Measurements from ENCODE around the gene NLRC4. TPM values are rescaled to one million over a fixed set of nuclear protein-coding genes. Genes with fewer than 3 reads are reported as not detected.

NLRC4 gene
- total RNA-seq, 3 donors from 2014 or later: 0.46 to 1.8 (median 1.5) TPM

DNA sequence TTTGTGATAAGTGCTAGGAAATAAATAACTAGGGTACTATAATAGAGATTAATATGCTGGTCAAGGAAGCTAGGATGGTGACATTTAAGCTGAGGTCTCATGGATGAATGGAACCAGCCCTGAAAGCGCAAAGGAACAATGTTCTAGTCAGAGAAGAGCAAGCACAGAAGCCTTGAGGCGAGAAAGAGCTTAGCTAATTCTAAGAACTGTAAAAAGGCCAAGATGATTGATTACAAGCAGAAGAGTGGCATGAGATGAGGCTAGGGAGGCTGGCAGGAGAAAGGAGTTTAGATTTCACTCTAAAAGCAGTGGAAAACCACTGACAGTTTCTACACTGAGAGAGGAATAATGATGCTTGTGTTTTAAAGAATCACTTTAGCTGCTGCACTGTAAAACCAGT, 9.6 kb upstream of the NLRC4 start:
- intact Hi-C loops (cut with DNase I, micrococcal nuclease): no loop called here
- ATAC-seq: no peak
- no peak for DNase-seq
- H3K4me1 ChIP-seq (ENCODE audit: low read depth): no peaks in the 10 kb centered on the region
- TF ChIP-seq CTCF (IDR thresholded peaks at IDR 0.05): no peak
- H3K36me3 ChIP-seq (ENCODE audit: low read depth): no peaks in the 10 kb centered on the region
- H3K9me3 ChIP-seq: no peaks in the 10 kb centered on the region
- H3K4me3 ChIP-seq: no peak overlapping the region

- Histone ChIP-seq H3K36me3 (ENCODE audit: low read depth) (no peaks in the 10 kb centered on the region), H3K4me3 (no peak overlapping the region), H3K4me1 (ENCODE audit: low read depth) (no peaks in the 10 kb centered on the region), H3K9me3 (no peaks in the 10 kb centered on the region)
- no peak for DNase-seq
- ATAC-seq: no peak
- intact Hi-C loops (cut with DNase I, micrococcal nuclease): no loop called here
- TF ChIP-seq CTCF (IDR thresholded peaks at IDR 0.05): no peak
These were observed 7.6 kb upstream of the NLRC4 start for GRCh38 chr2:32272279-32272678.

DNA sequence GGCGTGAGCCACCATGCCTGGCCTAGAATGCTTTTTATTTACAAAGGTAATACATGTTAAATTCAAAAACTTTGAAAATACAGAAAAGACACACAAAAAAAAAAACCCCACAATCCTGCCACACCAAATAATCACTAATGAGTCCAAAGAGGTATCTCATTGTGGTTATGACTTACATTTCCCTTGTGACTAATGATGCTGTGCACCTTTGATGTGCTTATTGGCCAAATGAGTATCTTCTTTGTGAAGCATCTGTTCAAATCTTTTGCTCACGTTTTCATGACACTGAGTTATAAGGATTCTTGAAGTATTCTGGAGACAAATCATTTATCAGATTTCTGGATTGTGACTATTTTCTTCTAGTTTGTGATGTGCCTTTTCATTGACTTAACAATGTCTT, 6.4 kb upstream of the NLRC4 start:
- Histone ChIP-seq H3K4me3 (no peak overlapping the region), H3K9me3 (no peaks in the 10 kb centered on the region), H3K36me3 (ENCODE audit: low read depth) (no peaks in the 10 kb centered on the region), H3K4me1 (ENCODE audit: low read depth) (no peaks in the 10 kb centered on the region)
- no peak for TF ChIP-seq CTCF (IDR thresholded peaks at IDR 0.05)
- ATAC-seq (no peak), DNase-seq (no peak)
- intact Hi-C loops (cut with DNase I, micrococcal nuclease): no loop called here

DNA sequence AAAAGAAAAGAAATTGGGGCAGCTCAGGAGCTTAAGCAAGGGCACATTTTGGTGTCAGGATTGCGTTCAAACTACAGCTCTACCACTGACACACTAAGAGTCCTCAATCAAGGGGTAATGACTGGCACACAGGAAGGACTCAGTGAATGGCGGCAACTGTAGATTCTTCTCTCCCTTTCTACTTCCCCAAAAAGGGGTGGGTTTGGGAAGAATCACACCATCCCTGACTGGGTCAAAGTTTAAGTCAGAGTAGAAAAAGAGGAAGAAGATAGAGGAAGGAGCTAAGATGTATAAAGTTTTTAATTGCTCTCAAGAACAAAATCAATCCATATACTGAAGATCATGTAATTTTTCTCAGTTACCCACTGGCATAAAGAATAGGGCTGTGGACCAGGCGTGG, 2.6 kb downstream of the NLRC4 start:
- Histone ChIP-seq H3K9me3 (no peaks in the 10 kb centered on the region), H3K36me3 (ENCODE audit: low read depth) (no peaks in the 10 kb centered on the region), H3K4me1 (ENCODE audit: low read depth) (no peaks in the 10 kb centered on the region), H3K4me3 (no peak overlapping the region)
- ATAC-seq (peak; percentile 67), DNase-seq (no peak)
- no peak for TF ChIP-seq CTCF (IDR thresholded peaks at IDR 0.05)
- intact Hi-C loops (cut with DNase I, micrococcal nuclease): no loop called here

DNA sequence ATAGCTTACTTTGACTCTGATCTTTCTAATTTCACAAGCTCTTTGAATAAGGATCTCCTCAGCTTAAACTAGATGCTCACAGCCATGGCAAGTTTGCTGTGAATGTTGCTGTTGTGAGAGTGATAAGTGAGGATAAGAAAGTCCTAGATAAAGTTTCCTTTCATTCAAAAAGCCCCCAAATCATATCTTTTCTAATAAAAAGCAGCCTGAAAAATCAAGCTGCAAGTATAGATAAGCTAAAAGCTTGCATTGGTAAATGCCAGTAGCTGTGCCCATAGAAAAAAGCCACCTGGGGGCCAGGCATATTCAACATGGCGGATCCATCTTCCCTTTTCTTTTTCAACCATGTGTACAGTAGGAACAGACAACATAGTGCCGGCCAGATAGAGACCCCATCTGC, 4.3 kb downstream of the NLRC4 start:
- H3K9me3 ChIP-seq: no peaks in the 10 kb centered on the region
- no peaks in the 10 kb centered on the region for H3K4me1 ChIP-seq (ENCODE audit: low read depth)
- ATAC-seq (no peak), DNase-seq (no peak)
- no peaks in the 10 kb centered on the region for H3K36me3 ChIP-seq (ENCODE audit: low read depth)
- intact Hi-C loops (cut with DNase I, micrococcal nuclease): no loop called here
- H3K4me3 ChIP-seq: no peak overlapping the region
- no peak for TF ChIP-seq CTCF (IDR thresholded peaks at IDR 0.05)

DNA sequence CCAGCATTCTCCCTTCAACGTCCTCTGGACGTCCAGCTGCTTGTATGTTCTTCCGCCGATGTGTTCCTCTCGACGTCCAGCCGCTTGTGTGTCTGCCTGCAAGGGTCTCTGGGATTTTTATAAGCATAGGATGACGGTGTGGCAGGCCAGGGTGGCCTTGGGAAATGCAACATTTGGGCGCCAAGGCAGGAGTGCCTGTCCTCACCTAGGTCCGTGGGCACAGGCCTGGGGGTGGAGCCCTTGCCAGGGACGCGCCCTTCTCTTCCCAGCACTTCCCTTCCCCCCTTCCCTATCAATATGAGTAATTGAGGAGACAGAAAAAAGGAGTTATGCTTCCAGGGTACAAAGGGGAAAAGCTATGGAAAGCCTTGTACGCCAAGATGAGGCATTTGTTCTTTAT, 6.4 kb downstream of the NLRC4 start:
- Histone ChIP-seq H3K4me1 (ENCODE audit: low read depth) (no peaks in the 10 kb centered on the region), H3K9me3 (no peaks in the 10 kb centered on the region), H3K4me3 (no peak overlapping the region), H3K36me3 (ENCODE audit: low read depth) (no peaks in the 10 kb centered on the region)
- no peak for TF ChIP-seq CTCF (IDR thresholded peaks at IDR 0.05)
- intact Hi-C loops (cut with DNase I, micrococcal nuclease): no loop called here
- DNase-seq: no peak
- ATAC-seq: no peak

Data from mucosa of descending colon (tissue), 3 donors.